Measurements from ENCODE around the gene BNIPL. TPM values are rescaled to one million over a fixed set of nuclear protein-coding genes. Genes with fewer than 3 reads are reported as not detected.

Gene BNIPL
- total RNA-seq, 6 experiments from 2014 or later = 0.12 to 0.76 (median 0.42) TPM; not detected in 1

GRCh38 chr1:151051356-151052009 is 15.1 kb downstream of the BNIPL start:
- Histone ChIP-seq H3K27me3 (no peaks in the 10 kb centered on the region), H3K27ac (no peak overlapping the region), H3K9me3 (no peaks in the 10 kb centered on the region), H3K4me3 (no peak overlapping the region), H3K36me3 (peaks cover 6 to 46% (median 22%) of the 10 kb centered on the region in 4 donors), H3K4me1 (peaks cover 0 to 14% (median 2%) of the 10 kb centered on the region in 4 donors)
- DNase-seq = no peak
- no peak for ATAC-seq
- 100% methylated on average over 1 of the region's 2 CpGs for whole genome bisulfite sequencing (ENCODE audit: insufficient coverage, low coverage, low lambda C conversion rate, missing lambda C conversion rate)
- TF ChIP-seq POLR2A (IDR thresholded peaks at IDR 0.05) = no peak
- TF ChIP-seq CTCF (IDR thresholded peaks at IDR 0.05) = no peak
- intact Hi-C loops (cut with DNase I) = no loop called here

GRCh38 chr1:151054971-151055547 is 18.7 kb downstream of the BNIPL start:
- peaks cover 0 to 17% (median 4%) of the 10 kb centered on the region in 4 donors for H3K4me1 ChIP-seq
- 71% methylated on average over 4 of the region's 4 CpGs for WGBS (ENCODE audit: insufficient coverage, low coverage, low lambda C conversion rate, missing lambda C conversion rate)
- H3K27ac ChIP-seq = no peak overlapping the region

DNA sequence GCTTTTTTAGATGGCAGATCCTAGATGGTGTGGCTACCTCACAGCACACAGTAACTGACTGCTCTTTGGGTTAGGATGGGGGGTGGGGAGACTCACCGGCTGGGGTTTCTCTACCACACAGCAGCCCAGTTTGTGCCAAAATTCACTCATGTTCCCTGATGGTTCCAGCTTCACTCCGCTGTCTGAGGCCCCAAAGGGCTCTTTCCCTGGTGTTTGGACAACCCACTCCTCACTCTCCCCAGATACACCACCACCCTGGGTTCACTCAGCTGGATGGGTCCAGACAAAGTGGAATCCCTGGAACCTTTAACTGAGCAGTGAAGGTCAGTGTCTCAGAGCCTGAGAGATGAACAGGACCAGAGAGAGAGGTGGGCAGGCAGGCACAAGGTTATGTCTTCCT is 19.2 kb downstream of the BNIPL start:
- Histone ChIP-seq H3K4me3 (no peak overlapping the region), H3K4me1 (peaks cover 0 to 18% (median 4%) of the 10 kb centered on the region in 4 donors), H3K27ac (peak overlapping the region in 1 of 3 donors; percentile 47), H3K36me3 (peaks cover 6 to 46% (median 22%) of the 10 kb centered on the region in 4 donors), H3K27me3 (no peaks in the 10 kb centered on the region), H3K9me3 (no peaks in the 10 kb centered on the region)
- no peak for DNase-seq
- no CpG with 5 or more reads among the region's 2 CpGs for WGBS (ENCODE audit: insufficient coverage, low coverage, low lambda C conversion rate, missing lambda C conversion rate)
- TF ChIP-seq POLR2A (IDR thresholded peaks at IDR 0.05) (no peak), CTCF (IDR thresholded peaks at IDR 0.05) (no peak)
- no peak for ATAC-seq
- intact Hi-C loops (cut with DNase I) = no loop called here

More at GRCh38 chr1:151054971-151055547, 18.7 kb downstream of the BNIPL start:
- no peak overlapping the region for H3K4me3 ChIP-seq
- TF ChIP-seq CTCF (IDR thresholded peaks at IDR 0.05) (no peak), POLR2A (IDR thresholded peaks at IDR 0.05) (no peak)
- peaks cover 6 to 46% (median 22%) of the 10 kb centered on the region in 4 donors for H3K36me3 ChIP-seq
- no peak for DNase-seq
- intact Hi-C loops (cut with DNase I) = no loop called here
- ATAC-seq = no peak
- no peaks in the 10 kb centered on the region for H3K9me3 ChIP-seq
- H3K27me3 ChIP-seq = no peaks in the 10 kb centered on the region

DNA sequence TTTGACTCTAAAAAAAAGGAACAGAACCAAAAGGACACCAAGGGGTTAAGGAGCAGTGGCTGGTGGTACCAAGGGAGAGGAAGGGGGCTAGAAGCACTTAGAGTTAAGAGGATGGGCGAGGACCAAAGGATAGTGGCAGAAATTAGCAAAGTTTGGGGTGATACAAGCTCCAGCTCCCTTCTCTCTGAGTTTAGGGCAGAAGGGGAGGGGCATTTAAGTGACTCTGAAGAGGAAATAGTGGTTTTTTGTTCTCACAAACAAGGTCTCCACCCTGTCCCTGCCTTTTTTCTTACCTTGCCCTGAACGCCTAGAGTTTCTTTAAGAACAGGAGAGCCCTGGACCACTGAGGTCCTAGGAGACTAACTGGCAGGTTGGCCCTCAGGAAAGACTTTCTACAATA is 19.8 kb downstream of the BNIPL start:
- peaks cover 6 to 46% (median 22%) of the 10 kb centered on the region in 4 donors for H3K36me3 ChIP-seq
- no peaks in the 10 kb centered on the region for H3K27me3 ChIP-seq
- no peak for DNase-seq
- H3K4me3 ChIP-seq = no peak overlapping the region
- H3K4me1 ChIP-seq = peaks cover 0 to 18% (median 4%) of the 10 kb centered on the region in 4 donors
- intact Hi-C loops (cut with DNase I) = no loop called here
- TF ChIP-seq CTCF (IDR thresholded peaks at IDR 0.05) (no peak), POLR2A (IDR thresholded peaks at IDR 0.05) (no peak)
- WGBS (ENCODE audit: insufficient coverage, low coverage, low lambda C conversion rate, missing lambda C conversion rate) = 30% methylated on average over 2 of the region's 2 CpGs
- H3K9me3 ChIP-seq = no peaks in the 10 kb centered on the region
- no peak for ATAC-seq
- peak overlapping the region in 2 of 3 donors; percentile 43 to 47 for H3K27ac ChIP-seq
